ENCODE results near the gene SKOR1.

Gene SKOR1

GRCh38 chr15:67792250-67792942 is 32.9 kb upstream of the SKOR1 start:
- peak; percentile 17 for DNase-seq (ENCODE audit: low read depth)
- no peak for TF ChIP-seq CTCF (conservative IDR thresholded peaks at IDR 0.05; ENCODE audit: control insufficient read depth, insufficient read depth, low read depth, low read length)
- no peak overlapping the region for H3K4me3 ChIP-seq (ENCODE audit: control insufficient read depth, low read depth, low read length)

DNA sequence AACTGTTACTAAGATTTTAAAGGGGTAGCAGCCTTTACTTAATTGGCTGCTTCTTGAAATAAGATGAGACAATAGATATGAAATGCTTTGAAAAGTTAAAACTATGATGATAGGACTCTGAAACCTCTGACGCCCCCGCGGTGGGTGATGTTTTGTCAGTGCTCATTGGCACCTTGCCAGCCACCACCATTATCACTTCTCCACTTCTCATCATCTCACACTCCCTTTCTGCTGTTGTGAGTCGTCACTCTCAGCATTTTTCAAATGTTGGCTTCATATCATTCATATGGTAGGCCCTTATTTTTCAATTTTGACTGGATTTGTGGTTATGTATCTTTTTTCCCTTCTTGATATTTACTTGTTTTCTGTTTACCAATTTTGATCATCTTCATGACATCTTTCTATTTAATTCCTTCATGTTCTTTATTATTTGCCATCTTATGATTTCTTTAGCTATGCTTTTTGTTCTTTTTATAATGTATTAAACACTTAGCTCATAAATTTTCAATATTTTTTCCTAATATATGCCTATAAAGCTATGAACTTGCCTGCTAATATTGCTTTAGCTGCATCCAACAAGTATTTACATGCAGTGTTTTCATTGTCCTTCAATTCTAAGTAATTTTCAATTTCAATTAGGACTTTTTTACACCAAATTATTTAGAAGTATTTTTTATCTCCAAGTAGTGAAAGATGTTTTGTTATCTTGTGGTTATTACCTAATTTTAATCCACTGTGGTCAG is 30.3 kb upstream of the SKOR1 start:
- TF ChIP-seq CTCF (conservative IDR thresholded peaks at IDR 0.05; ENCODE audit: control insufficient read depth, insufficient read depth, low read depth, low read length), result no peak
- no peak for DNase-seq (ENCODE audit: low read depth)
- H3K4me3 ChIP-seq (ENCODE audit: control insufficient read depth, low read depth, low read length), result no peak overlapping the region

GRCh38 chr15:67796196-67797127 is 28.8 kb upstream of the SKOR1 start:
- H3K4me3 ChIP-seq (ENCODE audit: control insufficient read depth, low read depth, low read length), result no peak overlapping the region
- no peak for TF ChIP-seq CTCF (conservative IDR thresholded peaks at IDR 0.05; ENCODE audit: control insufficient read depth, insufficient read depth, low read depth, low read length)
- DNase-seq (ENCODE audit: low read depth), result no peak

GRCh38 chr15:67799801-67800205 is 25.5 kb upstream of the SKOR1 start:
- no peak for TF ChIP-seq CTCF (conservative IDR thresholded peaks at IDR 0.05; ENCODE audit: control insufficient read depth, insufficient read depth, low read depth, low read length)
- DNase-seq (ENCODE audit: low read depth), result no peak
- no peak overlapping the region for H3K4me3 ChIP-seq (ENCODE audit: control insufficient read depth, low read depth, low read length)

DNA sequence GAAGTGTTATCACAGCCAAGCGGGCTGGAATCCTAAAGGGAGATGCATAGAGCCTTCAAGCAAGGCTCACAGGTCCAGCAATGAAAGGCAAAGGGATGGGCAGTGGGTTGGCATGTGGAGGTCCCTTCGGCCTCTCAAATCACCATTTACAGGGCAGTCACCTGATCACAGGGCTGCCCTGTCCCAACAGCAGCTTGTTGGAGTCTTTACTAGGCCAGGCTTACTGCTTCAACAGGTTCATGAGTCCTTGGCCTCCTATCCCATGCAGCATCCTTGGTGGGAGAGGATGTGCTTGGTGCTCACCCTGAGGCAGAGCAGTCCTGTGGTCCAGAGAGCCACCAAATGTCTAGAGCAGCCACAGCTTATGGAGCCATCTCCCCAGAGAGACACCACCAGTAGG is 24.2 kb upstream of the SKOR1 start:
- no peak overlapping the region for H3K4me3 ChIP-seq (ENCODE audit: control insufficient read depth, low read depth, low read length)
- TF ChIP-seq CTCF (conservative IDR thresholded peaks at IDR 0.05; ENCODE audit: control insufficient read depth, insufficient read depth, low read depth, low read length), result no peak
- no peak for DNase-seq (ENCODE audit: low read depth)

All from fibroblast of mammary gland (primary cell).